Right forelimb (tissue), 1 donor: ENCODE results near the gene UBE3A.

Experiments used
- DNase-seq: peaks from one replicate; pipeline ENCODE4 v3.0.0-alpha.2; 2018

Gene UBE3A

GRCh38 chr15:25327686-25328085 lies 111.1 kb downstream of the UBE3A start:
- DNase-seq, result no peak

- no peak for DNase-seq
Observed at GRCh38 chr15:25325187-25325586, 113.6 kb downstream of the UBE3A start.

GRCh38 chr15:25323420-25323819 lies 115.4 kb downstream of the UBE3A start:
- no peak for DNase-seq

GRCh38 chr15:25287823-25288222 lies 151.0 kb downstream of the UBE3A start:
- no peak for DNase-seq
